Fibroblast of skin of scalp (primary cell): ENCODE results near the gene SFXN3.

Experiments
- DNase-seq: peaks from one replicate; pipeline ENCODE4 v3.0.0-alpha.2; 2013

Gene SFXN3

DNA sequence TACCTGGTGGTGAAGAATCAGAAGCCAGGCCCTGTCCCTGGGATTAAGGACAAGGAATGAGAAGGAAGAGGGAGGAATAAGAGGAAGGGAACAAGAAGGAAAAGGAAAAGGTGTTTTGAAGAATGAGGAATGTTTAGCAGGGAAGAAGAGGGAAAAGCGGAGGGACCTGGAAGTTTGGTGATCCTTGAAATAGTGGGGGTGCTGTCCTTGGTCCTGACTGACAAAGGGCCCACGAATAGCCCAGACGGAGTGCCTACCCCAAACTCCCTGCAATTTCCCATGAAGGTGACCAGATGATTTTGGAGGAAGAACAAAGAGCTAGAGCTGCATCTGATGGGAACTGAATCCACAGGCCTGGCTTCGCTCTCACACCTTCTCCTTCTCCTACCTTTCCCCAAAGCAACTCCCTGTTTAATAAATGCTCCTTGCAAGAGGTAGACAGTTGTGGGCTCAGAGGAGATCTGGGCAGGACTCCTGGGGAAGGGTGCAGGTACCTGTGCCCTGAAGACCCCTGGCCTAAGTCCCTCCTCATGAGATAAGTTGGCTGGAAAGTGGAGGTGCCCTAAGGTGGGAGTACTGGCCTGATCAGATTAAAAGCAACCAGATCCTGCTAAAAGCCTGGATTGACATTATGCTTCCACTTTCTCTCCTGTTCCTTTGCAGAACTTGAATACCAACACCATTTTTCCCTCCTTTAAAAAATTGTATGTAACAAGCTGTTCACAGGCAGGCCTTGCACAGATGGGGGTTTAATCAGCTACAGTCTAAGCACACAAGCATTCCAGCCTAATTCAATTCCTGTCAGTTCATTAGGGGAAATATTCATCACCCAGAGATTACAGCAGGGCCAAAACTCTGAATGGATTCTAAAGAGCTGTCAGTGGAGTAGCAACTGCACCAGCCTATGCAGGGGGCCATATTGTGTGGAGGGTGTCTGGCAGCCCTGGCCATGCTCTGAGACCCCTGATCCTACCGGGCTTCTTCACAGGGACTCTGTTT lies 50.2 kb downstream of the SFXN3 start:
- no peak for DNase-seq

DNA sequence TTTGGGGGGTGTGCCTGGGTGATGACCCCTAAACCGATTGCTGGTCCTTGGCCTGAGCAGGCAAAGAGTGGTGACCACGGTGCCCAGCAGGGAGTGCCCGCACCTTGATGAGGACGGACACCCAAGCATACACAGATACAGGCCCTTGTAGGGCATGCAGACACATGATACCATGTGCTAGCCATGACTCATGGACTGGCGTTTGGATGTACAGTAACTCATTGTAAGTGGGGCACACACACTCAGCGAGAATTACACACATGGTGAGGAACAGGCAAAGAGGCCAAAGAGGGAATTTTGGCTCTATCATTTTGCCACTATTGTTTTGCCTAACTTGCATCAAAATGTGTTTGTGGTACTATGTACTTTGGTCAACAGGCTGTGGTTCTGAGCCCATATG lies 54.8 kb downstream of the SFXN3 start:
- no peak for DNase-seq

DNA sequence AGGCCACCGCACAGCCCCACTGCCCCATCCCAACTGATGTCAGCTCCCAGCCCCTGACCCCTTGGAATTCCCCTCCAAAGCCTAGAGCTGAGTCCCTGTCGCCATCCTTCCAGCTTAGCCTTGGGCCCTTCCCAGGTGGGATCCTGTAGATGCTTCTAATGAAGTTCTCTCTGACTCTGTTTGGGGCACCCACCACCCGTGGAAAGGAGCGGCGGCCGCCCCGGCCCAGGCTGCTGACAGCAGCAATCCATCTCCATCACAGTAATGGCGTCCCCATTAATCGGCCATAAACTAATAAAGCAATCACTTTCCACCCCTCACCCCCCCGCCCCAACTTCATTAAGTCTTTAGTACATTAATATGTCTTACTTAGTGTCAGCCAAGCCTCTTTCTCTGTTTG lies 56.3 kb downstream of the SFXN3 start:
- no peak for DNase-seq

DNA sequence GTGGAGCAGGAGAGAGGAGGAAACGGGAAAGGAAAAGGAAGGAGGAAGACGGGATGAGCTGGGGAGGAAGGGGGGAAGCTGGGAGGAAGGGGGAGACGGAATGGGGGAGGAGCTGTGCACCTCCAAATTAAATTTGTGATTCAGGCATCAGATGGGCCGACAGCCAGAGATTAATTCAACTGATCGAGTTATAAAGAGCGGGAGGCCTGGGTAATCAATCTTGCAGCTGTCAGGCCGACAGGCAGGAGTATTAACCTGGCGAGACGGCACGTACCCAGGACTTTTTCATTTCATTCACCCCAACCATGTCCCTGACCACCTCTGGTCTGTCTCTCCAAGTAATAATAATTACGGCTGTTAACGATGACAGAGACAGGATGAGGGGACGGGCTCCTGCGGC lies 56.9 kb downstream of the SFXN3 start:
- DNase-seq = no peak

DNA sequence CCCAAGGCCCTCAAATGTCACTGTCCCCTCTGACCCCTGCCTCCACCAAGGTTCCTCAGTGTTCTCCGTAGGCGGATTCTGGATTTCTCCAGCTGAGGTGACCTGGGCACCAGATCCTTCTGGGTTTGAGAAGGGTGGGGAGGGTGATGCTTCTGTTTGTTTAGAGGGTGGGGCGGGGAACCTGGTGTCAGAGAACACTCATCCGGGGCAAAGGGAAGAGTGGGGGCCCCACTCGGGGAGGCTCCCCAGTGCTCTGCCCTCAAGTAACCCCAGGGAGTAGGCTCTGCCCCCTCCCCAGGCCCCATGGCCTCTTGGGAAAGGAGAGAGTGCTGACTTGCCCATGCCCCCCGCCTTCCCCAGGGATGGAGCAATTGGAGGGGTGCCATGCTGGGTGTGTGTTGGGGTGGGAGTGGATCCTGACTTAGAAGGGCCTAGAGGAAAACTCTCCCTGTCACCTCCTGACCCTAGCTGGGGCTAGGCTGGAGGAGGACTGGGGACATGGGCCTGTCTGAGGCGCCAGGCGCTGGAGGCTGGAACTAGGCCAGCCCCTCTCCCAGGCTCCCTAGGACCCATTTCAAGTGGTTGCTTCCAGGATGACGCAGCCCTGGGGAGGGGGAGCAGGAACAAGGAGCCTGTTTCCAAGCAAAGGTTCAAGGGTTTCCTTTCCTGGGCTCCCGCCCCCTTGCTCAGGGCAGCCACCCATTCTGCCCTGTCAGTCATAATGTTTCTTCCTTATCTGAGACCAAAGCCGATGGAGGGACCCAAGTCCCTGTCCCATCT lies 58.7 kb downstream of the SFXN3 start:
- DNase-seq = no peak

DNA sequence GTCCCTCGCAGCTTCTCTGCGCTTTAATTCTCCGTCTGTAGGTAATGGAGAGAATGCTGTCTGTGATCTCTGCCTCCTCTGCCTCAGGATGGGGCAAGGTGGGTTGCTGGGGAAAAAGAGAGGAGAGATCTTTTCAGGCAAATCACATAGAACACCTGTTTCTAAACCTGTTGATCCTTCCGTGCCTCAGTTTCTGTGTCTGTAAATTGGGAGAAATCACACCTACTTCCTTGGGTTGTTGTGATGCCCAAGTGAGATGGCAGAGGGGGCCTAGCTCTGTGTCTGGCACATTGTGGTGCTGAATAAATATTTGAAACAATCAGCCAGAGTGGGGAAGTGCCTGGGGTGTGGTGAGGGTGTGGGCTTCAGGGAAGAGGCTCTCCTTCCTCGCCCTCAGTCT lies 59.6 kb downstream of the SFXN3 start:
- DNase-seq = no peak
